ENCODE results near the gene FBXW11. TPM values are rescaled to one million over a fixed set of nuclear protein-coding genes. Genes with fewer than 3 reads are reported as not detected.

The FBXW11 gene
- total RNA-seq, 1 experiment from 2014 or later: 52.2 TPM

- TF ChIP-seq ZNF512 (CRISPR knock-in tag; IDR thresholded peaks at IDR 0.05; ENCODE audit: borderline replicate concordance) (no peak), ELF4 (CRISPR knock-in tag; IDR thresholded peaks at IDR 0.05; ENCODE audit: low read depth) (no peak), PRDM15 (CRISPR knock-in tag; IDR thresholded peaks at IDR 0.05) (no peak), ZNF396 (CRISPR knock-in tag; IDR thresholded peaks at IDR 0.05; ENCODE audit: borderline replicate concordance) (no peak), ATF3 (CRISPR knock-in tag; conservative IDR thresholded peaks at IDR 0.05) (no peak), ZMAT4 (CRISPR knock-in tag; IDR thresholded peaks at IDR 0.05) (no peak), ETV6 (CRISPR knock-in tag; IDR thresholded peaks at IDR 0.05) (no peak)
These were observed 26.8 kb downstream of the FBXW11 start (continued) for GRCh38 chr5:171979606-171980005.

GRCh38 chr5:171978519-171978918, 27.9 kb downstream of the FBXW11 start:
- H3K27ac Mint-ChIP-seq: peak overlapping the region; percentile 91
- ChIA-PET POLR2A (no interaction called here), CTCF (interaction anchor here (1.0 kb wide), 1 partner anchor 66 kb away, joined by 3 read pairs; no protein-coding TSS in a partner anchor)
- H3K9me3 Mint-ChIP-seq: peaks cover 10% of the 10 kb centered on the region
- H3K27me3 Mint-ChIP-seq (ENCODE audit: low read depth): peaks cover 5% of the 10 kb centered on the region; the same call in 1 of the 2 replicates
- H3K36me3 Mint-ChIP-seq: peaks cover 14% of the 10 kb centered on the region
- ATAC-seq (peak; percentile 43), DNase-seq (ENCODE audit: low spot score) (no peak)
- peaks cover 87% of the 10 kb centered on the region for H3K4me1 Mint-ChIP-seq
- TF ChIP-seq FOXP4 (CRISPR knock-in tag; IDR thresholded peaks at IDR 0.05) (no peak), ETV6 (CRISPR knock-in tag; IDR thresholded peaks at IDR 0.05) (0 out of 2 replicates have a peak, but pooled peaks have one; percentile 39)
- peak overlapping the region; percentile 55 for H3K4me3 Mint-ChIP-seq

GRCh38 chr5:171978016-171978415, 28.4 kb downstream of the FBXW11 start:
- peaks cover 5% of the 10 kb centered on the region; the same call in 1 of the 2 replicates for H3K27me3 Mint-ChIP-seq (ENCODE audit: low read depth)
- no peak for DNase-seq (ENCODE audit: low spot score)
- H3K36me3 Mint-ChIP-seq: peaks cover 14% of the 10 kb centered on the region
- POLR2A ChIA-PET: no interaction called here
- CTCF ChIA-PET: interaction anchor here (1.0 kb wide), 1 partner anchor 66 kb away, joined by 3 read pairs; no protein-coding TSS in a partner anchor
- peak overlapping the region; percentile 55 for H3K4me3 Mint-ChIP-seq
- peak overlapping the region; percentile 91 for H3K27ac Mint-ChIP-seq
- H3K9me3 Mint-ChIP-seq: peaks cover 10% of the 10 kb centered on the region
- ATAC-seq: no peak
- H3K4me1 Mint-ChIP-seq: peaks cover 87% of the 10 kb centered on the region
- TF ChIP-seq SP1 (CRISPR knock-in tag; conservative IDR thresholded peaks at IDR 0.05): no peak
- TF ChIP-seq SMAD4 (CRISPR knock-in tag; IDR thresholded peaks at IDR 0.05): no peak
- no peak for TF ChIP-seq USF1 (CRISPR knock-in tag; IDR thresholded peaks at IDR 0.05)
- TF ChIP-seq SMAD3 (CRISPR knock-in tag; IDR thresholded peaks at IDR 0.05; ENCODE audit: borderline replicate concordance): no peak
- no peak for TF ChIP-seq RORB (CRISPR knock-in tag; IDR thresholded peaks at IDR 0.05)
- TF ChIP-seq HMGA2 (CRISPR knock-in tag; IDR thresholded peaks at IDR 0.05): no peak
- no peak for TF ChIP-seq ATF6 (CRISPR knock-in tag; IDR thresholded peaks at IDR 0.05)
- no peak for TF ChIP-seq ZNF263 (CRISPR knock-in tag; IDR thresholded peaks at IDR 0.05; ENCODE audit: low read depth)
- no peak for TF ChIP-seq PRRX2 (CRISPR knock-in tag; IDR thresholded peaks at IDR 0.05)
- TF ChIP-seq PREB (CRISPR knock-in tag; IDR thresholded peaks at IDR 0.05; ENCODE audit: borderline replicate concordance): no peak
- no peak for TF ChIP-seq CBFB (CRISPR knock-in tag; IDR thresholded peaks at IDR 0.05; ENCODE audit: low read depth)
- no peak for TF ChIP-seq ESRRA (CRISPR knock-in tag; IDR thresholded peaks at IDR 0.05; ENCODE audit: borderline replicate concordance)
